NB4 (cell line): ENCODE measurements around the gene LYPD4.

Experiments used
- POLR2A ChIP-seq: IDR thresholded peaks from 2 replicates; pipeline ENCODE4 v1.6.1; 2011; ENCODE audit warnings: mild to moderate bottlenecking; ENCODE audit not compliant: insufficient read length; ENCODE audit errors: extremely low read depth
- TF ChIP-seq, protein P1 (sequence below): IDR thresholded peaks from one replicate; pipeline ENCODE4 v1.5.1; 2012; ENCODE audit warnings: low read depth, low read length
- TF ChIP-seq, protein P2 (sequence below): IDR thresholded peaks from 2 replicates; pipeline ENCODE4 v1.6.1; 2011; ENCODE audit warnings: low read depth, low read length

DNA sequence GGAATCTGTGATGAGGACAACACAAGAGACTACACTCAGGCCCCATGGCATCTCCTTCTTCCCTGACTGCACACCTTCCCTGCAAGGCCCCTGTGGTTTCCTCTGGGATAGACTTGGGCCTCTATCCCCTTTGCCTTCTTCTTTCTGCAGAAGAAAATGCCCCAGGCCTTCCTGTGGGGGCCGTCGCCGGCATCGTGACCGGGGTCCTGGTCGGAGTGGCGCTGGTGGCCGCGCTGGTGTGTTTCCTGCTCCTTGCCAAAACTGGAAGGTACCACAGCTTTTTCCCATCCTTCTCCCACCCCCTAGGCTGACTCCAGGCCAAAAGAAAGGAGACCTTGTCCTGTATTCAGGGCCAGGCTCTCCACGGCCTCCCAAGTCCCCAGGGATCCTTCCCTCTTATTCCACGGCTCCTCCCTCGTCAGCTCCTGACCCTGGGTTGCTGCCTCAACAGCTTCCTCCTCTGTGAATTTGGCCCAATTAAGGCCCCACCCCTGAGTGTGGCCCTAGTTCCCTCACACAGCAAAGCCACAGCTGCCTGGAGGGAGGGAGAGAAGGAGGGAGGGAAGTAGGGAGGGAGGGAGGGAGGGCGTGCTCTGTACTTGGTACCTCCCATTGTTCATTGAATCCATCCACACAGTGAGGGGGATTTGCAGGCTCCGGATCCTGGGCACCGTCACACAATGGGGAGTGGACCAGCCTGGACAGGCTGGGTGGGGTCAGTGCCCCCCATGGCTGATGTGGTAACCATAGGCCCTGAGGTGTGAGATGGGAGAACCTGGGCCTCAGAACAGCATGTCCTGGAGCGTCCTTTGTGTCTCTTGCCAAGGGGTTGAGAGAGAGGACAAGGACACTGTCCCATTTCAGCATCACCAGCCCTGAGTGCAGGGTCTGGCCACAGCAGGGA lies 35.6 kb downstream of the LYPD4 start:
- TF ChIP-seq, protein P1, sequence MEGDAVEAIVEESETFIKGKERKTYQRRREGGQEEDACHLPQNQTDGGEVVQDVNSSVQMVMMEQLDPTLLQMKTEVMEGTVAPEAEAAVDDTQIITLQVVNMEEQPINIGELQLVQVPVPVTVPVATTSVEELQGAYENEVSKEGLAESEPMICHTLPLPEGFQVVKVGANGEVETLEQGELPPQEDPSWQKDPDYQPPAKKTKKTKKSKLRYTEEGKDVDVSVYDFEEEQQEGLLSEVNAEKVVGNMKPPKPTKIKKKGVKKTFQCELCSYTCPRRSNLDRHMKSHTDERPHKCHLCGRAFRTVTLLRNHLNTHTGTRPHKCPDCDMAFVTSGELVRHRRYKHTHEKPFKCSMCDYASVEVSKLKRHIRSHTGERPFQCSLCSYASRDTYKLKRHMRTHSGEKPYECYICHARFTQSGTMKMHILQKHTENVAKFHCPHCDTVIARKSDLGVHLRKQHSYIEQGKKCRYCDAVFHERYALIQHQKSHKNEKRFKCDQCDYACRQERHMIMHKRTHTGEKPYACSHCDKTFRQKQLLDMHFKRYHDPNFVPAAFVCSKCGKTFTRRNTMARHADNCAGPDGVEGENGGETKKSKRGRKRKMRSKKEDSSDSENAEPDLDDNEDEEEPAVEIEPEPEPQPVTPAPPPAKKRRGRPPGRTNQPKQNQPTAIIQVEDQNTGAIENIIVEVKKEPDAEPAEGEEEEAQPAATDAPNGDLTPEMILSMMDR = no peak
- TF ChIP-seq, protein P2, sequence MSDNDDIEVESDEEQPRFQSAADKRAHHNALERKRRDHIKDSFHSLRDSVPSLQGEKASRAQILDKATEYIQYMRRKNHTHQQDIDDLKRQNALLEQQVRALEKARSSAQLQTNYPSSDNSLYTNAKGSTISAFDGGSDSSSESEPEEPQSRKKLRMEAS = no peak
- TF ChIP-seq POLR2A = no peak
